CD1c-positive myeloid dendritic cell (primary cell): ENCODE data around the gene NCS1.
"Not testable (repeated sequence)": the region's sequence is repeated elsewhere in the genome, so short reads cannot be mapped to it uniquely, and the experiment has no call there.

ENCODE experiments used
- DNase-seq: peaks from one replicate; pipeline ENCODE4 v3.0.0-alpha.2; 2016; ENCODE audit errors: extremely low spot score

Gene NCS1

GRCh38 chr9:130237763-130238524, 65.7 kb downstream of the NCS1 start:
- no peak for DNase-seq

GRCh38 chr9:130239363-130239695, 67.1 kb downstream of the NCS1 start:
- no peak for DNase-seq

DNA sequence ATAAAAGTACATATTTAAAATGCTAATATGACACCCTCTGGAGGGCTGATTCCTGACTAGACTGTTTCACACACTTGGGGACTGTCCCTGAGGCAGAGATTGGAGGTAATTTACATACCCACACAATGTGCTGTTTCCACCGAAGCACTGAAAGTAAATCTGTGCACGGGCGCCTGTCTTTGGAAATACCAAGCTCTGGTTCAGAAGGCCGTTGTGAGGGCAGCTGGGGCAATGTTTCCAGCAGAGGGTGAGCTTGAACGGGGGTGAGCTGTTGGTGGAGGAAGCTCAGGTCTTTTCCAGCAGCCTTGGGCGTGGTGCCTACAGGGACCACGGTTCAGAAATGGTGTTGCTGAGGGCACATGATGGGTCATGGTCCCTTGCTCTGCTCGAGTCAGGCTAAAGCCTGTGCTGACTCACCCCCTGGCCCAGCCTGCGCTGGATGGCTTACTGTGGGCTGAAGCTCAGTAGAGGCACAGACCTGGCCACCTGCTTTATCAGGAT, 67.6 kb downstream of the NCS1 start:
- DNase-seq: peak; percentile 4

GRCh38 chr9:130240410-130241197, 68.4 kb downstream of the NCS1 start:
- DNase-seq: peak; percentile 75

DNA sequence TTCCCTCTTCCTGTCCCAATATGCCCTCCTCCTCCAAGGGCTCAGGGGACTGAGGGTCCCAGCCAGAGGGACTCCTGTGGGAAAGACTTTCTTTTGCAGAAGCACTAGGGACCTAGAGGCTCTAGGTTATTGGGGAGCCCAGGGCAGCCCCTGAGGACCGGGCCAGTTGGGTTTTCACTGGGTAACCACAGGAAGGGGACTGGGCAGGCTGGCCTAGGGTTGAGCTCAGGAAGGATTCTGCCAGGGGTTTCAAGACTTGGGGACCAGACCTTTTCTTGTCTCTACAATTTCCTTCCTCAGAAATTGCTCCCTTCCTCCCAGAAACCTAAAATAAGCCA, 69.0 kb downstream of the NCS1 start:
- DNase-seq: no peak

DNA sequence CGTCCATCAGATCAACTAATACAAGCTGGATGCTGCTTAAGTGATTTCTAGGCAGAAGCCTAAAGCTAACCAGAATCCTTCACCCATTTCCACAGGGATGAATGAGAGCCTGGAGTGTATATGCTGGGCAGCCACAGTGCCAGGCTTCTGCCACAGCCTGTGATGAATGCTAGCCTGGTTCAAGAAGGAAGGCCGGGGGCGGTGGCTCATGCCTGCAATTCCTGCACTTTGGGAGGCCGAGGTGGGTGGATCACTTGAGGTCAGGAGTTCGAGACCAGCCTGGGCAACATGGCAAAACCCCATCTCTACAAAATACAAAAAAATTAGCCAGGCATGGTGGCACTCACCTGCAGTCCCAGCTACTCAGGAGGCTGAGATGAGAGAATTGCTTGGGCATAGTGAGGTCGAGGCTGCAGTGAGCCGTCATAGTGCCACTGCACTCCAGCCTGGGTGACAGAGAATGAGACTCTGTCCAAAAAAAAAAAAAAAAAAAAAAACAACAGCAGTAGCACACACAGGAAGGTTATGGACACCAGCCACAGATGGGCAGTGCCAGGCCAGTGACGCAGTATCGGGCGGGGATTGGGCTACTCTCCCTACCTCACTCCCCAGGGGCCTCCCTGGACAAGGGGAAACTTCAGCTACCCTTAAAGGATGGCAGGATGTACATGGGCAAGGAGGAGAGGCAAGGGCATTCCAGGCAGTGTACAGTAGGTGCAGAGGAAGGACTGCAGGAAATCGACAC, 70.2 kb downstream of the NCS1 start:
- DNase-seq: no peak

GRCh38 chr9:130243015-130243881, 71.0 kb downstream of the NCS1 start:
- peak; percentile 70 for DNase-seq

GRCh38 chr9:130243882-130244170, 71.6 kb downstream of the NCS1 start:
- DNase-seq: no peak

DNA sequence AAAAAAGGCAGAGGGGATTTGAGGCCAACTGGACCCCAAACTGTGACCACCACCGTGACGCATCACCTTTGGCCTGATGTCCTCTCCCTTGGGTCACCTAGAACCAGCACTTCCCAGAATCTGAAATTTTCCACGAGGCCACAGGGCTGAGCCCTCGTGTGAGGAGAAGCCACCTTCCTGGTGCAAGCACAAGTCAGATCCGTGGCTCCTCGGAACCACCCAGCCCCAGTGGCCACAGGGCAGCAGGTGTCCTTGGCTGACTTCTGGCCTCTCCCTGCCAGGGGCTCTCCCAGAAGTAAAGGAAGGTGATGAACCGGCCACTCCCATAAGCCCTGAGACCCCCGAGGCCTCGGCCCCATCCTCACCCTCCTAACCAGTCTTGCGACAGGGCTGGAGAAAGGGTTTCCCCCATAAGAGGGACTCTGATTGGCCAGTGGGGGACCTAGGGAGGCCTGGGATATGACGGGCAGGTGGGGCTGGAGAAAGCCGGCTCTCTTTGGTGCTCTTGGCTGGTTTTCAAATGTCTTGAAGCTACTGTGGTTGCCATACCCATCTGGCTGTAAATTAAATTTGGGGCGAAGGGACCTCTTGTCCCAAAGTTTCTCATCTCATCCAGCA, 72.5 kb downstream of the NCS1 start:
- DNase-seq: no peak

GRCh38 chr9:130245474-130245873, 73.3 kb downstream of the NCS1 start:
- no peak for DNase-seq

- no peak for DNase-seq
These were observed 73.9 kb downstream of the NCS1 start for GRCh38 chr9:130246126-130246525.

DNA sequence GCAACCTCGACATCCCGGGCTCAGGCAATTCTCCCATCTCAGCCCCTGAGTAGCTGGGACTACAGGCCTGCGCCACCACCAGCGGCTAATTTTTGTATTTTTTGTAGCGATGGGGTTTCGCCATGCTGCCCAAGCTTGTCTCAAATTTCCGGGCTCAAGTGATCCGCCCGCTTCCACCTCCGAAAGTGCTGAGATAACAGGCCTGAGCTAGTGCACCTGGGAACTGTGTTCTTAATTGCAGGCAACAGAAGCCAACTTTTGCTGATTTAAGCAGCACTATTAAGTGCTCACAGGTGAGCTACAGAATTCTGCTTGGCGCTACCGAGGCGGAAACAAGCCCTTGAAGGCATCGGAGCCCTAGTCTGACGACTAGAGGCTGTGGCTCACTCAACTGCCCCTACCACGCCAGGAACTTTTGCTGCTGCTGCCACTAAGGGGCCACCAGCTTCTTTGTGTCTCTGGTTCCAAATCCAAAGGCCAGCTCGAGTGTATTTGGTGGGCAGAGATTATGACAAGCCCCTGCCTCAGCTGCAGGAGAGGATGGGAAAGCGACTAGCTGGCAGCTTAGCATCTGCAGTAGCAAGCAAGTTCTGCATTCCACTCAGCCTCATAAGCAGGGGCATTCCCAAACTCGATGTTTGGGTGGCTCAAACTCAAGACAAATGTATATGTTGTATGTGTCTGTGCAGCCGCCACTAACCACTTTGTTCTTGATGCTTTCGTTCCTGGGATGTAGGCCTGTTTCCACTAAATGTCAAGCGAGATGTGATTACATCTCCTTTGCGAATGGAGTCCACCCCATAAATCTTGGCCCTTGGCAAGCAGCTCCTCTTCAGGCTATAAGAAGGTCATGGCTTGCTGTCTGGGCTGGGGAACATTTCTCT, 82.8 kb downstream of the NCS1 start:
- no peak for DNase-seq

- DNase-seq: no peak
These were observed 83.5 kb downstream of the NCS1 start for GRCh38 chr9:130255631-130256134.

- no peak for DNase-seq
These were observed 84.4 kb downstream of the NCS1 start for GRCh38 chr9:130256644-130257043.

DNA sequence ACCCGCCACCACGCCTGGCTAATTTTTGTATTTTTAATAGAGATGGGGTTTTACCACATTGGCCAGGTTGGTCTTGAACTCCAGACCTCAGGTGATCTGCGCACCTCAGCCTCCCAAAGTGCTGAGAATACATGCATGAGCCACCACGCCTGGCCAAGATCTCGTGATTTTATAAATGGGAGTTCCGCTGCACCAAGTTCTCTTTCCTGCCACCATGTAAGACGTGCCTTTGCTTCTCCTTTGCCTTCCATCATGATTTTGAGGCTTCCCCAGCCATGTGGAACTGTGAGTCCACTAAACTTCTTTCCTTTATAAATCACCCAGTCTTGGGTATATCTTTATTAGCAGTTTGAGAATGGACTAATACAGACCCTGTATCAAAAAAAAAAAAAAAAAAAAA, 85.9 kb downstream of the NCS1 start:
- not testable (repeated sequence) for DNase-seq

DNA sequence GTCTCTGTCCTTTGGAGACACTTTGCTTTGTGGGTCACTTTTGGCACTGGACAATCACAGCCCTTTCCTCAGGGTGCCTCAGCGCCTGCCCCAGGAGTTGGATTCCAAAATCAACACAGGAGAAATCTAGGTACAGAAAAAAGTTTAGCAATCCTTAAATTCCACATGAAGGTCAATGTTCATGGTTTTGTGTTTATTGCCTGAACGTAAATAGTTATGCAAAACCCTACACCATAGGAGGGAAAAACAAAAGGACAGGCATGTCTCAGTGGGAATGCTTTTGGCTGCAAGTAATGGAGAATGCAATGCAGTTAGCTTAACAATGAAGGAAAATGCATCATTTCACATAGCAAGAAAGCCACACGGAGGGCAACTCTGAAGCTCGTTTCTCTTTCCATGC, 86.8 kb downstream of the NCS1 start:
- no peak for DNase-seq

- no peak for DNase-seq
These were observed 88.9 kb downstream of the NCS1 start for GRCh38 chr9:130260816-130261765.

GRCh38 chr9:130262061-130262745, 90.0 kb downstream of the NCS1 start:
- no peak for DNase-seq
